Astrocyte of the hippocampus (primary cell): ENCODE measurements around the gene FXYD2.
A peak's percentile ranks its signal among the peaks of the same experiment; 100 is the strongest.
"Not testable (repeated sequence)": the region's sequence is repeated elsewhere in the genome, so short reads cannot be mapped to it uniquely, and the experiment has no call there.

Source experiments
- DNase-seq: peaks from one replicate; pipeline ENCODE4 v3.0.0; 2011; ENCODE audit warnings: low read depth, low spot score

Gene FXYD2

GRCh38 chr11:117820516-117820915, 4.0 kb downstream of the FXYD2 start:
- DNase-seq: no peak

GRCh38 chr11:117820071-117820470, 4.5 kb downstream of the FXYD2 start:
- no peak for DNase-seq

DNA sequence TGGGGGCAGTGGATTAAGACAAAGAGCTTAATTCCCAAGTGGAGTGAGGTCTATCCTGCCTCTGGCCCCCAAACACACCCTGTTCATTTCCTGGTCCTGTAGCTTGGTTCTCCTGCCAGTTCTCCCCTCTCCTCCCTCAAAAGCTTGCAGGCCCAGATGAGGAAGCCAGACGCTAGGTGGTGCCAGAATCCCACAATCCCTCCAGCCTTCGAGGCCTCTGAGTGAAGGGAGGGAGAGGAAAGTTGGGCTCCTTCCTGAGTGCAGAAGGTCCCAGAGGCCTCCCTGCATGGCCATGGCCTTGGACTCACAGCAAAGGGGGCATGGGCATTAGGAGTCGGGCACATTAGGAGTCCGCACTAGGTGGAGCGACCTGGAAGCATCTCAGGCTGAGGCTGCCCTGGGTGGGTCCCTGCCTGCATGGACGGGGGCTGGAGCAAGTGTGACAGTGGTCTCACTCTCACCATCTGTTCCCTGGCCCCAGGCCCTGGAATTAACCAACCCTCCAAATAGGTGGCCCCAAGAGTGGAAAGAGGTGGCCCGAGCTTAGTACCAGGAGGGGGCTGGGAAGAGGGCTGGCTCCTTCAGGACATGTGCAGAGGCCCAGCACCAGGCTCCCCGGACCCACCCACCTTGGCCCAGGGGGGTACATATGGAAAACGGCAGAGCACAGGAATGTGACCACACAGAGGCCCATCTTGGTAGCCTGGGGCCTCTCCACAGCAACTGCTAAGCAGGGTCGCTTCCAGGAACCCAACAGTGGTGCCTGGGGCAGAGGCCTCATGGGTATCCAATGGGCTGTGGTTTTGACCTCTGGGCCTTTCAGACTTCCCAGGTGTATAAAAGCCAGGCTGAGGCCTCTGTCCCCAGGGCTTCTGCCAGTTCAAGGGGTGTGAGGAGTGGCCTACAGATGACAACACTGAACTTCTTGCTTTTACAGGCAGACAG, 5.2 kb downstream of the FXYD2 start:
- DNase-seq: peak; percentile 88

DNA sequence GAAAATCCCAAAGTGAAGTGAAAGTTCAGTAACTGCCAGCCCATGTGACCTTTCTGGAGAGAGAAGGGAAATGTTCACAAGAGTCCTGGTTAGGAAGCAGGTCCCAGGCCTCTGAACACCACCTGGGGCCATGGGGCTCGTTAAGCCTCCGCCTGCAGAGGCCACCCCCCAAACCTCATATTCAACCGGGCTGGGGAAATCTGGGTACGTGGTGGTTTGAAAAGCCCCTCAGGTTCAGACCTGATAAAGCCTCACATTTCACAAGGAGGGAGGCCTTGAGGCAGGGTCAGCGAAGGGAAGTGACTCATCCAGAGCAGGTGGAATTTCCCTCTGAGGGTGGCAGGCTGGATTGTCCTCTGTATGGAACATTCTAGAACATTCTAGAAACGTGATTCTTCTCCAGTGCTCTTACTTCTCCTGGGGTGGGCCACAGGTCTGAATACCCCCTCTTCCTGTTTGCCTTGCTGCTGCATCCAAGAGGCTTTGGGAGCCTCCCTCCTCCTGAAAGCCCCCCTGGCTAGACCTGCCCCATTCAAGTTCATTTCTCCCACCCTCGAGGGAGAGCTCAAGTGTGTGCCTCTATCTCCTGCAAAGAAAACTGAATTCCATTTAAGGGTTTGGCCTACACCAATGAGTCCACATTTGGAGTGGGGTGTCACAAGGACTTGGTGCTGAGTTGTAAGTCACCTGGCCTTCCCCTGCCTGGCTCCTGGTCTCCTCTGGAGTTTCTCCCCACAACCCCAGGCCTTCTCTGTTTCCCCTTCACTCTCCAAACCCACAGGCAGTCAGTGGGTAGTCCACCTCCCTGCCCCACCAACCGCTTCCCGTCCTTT, 6.3 kb downstream of the FXYD2 start:
- DNase-seq: peak; percentile 48

DNA sequence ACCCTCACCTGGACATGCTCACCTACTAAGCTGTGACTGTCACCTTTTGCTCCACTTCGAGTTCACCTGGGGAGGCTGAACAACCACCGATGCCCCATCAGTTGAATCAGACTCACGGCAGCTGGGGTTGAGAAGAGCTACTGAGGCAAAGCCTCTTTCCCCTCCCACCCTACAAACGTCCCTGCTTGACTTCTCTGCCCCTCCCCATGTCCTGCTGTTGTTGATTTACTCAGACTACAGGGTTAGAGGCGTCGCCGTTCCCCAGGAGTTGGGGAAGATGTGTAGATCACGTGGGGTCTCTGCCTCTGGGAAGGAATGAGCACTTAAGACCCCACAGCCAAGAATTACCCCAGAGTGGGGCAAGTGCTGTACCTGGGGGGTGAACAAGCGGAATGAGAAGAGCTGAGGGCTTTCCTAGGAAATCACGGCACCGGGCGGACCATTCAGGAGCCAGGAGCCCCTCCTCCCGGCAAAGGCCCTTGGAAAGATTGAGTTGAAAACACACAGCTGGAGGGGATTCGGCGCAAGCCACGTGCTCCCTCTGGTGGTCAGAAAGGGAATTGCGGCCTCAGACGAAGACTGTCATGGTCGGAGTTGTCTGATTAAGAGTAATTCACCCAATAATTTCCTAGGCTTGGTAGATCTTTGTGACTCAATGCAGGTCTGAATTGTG, 7.0 kb downstream of the FXYD2 start:
- DNase-seq: peak; percentile 90

DNA sequence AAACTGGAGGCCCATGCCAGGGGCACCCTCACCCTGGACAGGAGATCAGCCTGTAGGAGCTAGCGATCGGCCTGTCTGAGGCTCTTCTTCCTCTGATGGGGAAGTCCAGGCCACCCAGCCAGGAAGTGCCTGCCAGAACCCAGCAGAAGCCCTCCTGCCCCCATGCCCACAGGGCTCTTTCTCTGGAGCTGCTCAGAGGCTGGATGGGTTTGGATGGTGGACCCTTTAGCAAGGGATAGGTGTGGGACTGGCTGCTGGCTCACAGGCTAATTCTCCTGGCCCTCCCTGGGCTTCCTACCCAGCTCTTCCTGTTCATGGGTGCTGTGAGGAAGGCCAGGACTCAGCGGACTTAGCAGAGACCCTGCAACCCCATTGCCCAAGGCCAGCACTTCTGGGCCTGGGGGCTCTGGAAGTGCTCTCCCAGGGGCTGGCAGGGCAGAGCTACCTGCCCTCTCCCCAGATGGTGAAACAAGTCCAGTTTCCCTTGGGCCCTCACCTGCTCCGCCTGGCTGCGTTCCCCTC, 7.6 kb downstream of the FXYD2 start:
- DNase-seq: no peak

GRCh38 chr11:117816151-117816741, 8.3 kb downstream of the FXYD2 start:
- peak; percentile 69 for DNase-seq

GRCh38 chr11:117815262-117815803, 9.2 kb downstream of the FXYD2 start:
- DNase-seq: no peak

DNA sequence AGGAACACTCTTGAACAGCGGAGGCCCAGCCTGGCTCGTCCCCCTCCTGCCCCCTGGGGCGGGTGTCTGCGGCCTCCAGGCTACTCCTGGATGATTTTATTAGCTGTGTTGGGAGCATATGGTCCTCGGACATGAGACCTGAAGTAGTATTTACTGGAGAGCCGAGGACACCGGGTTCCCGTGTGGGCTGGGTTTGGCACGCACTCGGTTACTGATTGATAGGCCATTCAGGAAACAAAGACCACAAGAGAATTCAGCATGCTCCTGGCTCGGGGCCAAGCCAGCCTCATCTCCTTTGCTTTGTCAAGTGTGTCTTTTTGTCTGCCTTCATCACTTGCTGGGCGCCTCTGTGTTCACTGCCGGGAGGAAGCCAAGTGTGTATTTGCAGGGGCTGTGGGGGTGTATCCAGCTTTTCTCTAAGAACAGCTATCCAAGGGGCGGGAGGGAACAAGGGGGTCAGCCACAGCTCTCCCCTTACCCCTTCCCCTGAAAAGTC, 9.7 kb downstream of the FXYD2 start:
- peak; percentile 50 for DNase-seq

DNA sequence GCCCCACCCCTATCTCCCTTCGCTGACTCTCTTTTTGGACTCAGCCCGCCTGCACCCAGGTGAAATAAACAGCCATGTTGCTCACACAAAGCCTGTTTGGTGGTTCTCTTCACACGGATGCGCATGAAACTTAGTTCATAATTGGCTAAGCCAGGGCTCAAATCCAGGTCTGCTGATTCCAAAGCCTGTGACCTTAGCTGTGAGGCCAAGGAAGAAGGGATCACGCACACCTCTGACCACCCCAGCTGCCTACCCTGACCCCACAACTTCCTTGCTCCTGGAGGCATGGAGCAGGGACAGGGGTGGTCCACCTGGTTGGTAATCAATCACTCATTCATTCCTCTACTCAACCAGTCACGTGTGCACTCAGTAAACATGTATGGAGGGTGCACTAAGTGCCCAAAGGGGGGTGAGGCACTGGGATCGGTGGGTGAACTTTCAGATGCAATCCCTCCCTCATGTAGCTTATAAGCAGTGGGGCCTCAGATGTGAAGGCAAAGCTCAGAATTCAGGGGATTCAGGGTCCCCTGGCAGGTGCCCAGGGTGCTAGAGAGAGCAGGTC, 10.3 kb downstream of the FXYD2 start:
- no peak for DNase-seq

DNA sequence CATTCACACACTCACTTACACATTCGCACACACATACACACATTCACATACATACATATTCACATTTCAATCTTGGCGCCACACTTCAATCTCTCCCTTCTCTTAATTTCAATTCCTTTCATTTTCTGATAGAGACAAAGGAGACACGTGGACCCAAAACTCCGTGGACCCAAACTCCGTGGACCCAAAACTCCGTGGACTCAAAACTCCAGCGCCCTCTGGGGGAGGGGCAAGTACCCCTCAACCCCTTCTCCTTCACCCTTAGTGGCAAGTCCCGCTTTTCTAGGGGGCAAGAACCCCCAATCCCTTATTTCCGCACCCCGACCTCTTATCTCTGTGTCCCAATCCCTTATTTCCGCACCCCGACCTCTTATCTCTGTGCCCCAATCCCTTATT, 14.5 kb downstream of the FXYD2 start:
- not testable (repeated sequence) for DNase-seq

GRCh38 chr11:117809236-117810055, 15.1 kb downstream of the FXYD2 start:
- peak; percentile 73 for DNase-seq

DNA sequence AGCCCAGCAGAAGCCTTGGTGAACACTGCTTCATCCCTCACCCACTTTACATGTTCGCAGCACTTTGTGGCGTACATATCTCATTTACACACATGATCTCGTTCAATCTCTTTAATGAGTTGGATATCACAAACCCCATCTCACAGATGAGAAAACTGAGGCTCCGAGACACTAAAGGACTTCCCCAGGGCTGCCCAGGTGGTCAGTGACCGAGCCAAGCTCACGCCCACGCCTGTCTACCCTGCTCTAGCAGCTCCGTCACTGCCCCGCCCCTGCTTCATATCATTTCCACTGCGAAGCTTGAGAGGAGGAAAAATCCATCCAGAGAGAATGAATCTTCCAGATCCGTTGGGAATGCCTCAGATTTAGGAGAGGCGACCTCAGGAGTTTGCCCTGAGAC, 15.8 kb downstream of the FXYD2 start:
- DNase-seq: no peak

GRCh38 chr11:117807482-117808327, 16.8 kb downstream of the FXYD2 start:
- DNase-seq: peak; percentile 57

DNA sequence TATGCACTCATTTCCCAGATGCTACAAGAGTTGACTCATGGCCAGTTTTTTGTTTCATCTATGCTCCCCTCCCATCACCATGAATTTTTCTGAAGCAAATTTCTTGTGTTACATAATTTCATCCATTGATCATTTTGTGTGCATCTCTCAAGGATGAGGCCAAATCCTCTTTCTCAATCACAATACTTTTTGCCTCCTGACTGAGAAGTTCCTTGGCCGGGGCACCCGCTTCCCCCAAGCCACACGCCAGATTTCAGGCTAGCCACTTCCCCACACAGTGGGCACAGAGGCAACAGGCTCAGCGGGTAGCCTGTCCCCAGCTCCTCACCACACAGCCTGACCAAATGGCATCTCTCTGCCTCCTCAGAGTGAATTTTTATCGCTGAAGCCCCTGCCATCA, 17.7 kb downstream of the FXYD2 start:
- no peak for DNase-seq

- DNase-seq: no peak
Measured at GRCh38 chr11:117805045-117805444, 19.5 kb downstream of the FXYD2 start.

GRCh38 chr11:117803896-117804295, 20.6 kb downstream of the FXYD2 start:
- DNase-seq: no peak

DNA sequence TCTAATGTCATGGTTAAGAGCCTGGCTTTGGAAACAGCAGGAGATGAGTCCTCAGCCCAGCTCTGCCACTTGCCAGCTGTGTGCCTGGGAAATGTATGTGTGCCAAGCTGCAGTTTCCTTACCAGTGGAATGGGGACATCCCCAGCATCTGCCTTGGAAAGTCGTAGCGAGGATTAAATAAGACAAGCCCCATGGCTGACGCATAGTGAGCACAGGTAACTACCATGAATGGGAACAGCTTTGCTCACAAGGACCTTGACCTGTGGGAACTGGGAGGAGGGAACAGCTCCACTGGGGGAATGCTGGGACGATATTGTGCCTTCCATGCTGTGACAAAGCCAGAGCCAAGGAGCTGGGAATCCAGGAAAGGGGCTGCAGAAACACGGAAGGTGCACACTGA, 24.9 kb downstream of the FXYD2 start:
- no peak for DNase-seq
